ENCODE data around the gene MACO1. TPM values are rescaled to one million over a fixed set of nuclear protein-coding genes. Genes with fewer than 3 reads are reported as not detected.

The MACO1 gene
- total RNA-seq, 1 donor from 2014 or later, result 39.4 TPM

DNA sequence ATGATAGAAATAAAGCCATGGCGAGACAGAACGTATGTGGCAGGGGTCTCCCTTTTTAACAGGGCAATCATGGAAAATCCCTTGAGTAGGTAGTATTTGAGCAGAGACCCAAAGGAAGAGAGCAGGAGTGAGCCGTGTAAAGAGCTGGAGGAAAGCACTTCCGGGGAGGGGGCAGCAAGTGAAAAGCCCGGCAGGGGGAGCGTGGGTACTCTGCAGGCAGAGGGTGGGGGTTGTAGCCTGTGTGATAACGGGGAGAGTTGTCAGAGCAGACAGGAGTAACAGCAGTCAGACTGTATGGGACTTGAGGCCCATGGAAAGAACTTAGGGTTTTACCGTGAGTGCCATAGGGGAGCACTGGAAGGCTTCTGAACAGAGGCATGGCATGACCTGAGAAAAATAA, 61.6 kb downstream of the MACO1 start:
- H3K27me3 Mint-ChIP-seq (ENCODE audit: low read depth), result no peaks in the 10 kb centered on the region
- no peak for DNase-seq (ENCODE audit: low spot score)
- peak overlapping the region; percentile 0 for H3K27ac Mint-ChIP-seq (ENCODE audit: unreplicated experiment)
- TF ChIP-seq, protein P1, sequence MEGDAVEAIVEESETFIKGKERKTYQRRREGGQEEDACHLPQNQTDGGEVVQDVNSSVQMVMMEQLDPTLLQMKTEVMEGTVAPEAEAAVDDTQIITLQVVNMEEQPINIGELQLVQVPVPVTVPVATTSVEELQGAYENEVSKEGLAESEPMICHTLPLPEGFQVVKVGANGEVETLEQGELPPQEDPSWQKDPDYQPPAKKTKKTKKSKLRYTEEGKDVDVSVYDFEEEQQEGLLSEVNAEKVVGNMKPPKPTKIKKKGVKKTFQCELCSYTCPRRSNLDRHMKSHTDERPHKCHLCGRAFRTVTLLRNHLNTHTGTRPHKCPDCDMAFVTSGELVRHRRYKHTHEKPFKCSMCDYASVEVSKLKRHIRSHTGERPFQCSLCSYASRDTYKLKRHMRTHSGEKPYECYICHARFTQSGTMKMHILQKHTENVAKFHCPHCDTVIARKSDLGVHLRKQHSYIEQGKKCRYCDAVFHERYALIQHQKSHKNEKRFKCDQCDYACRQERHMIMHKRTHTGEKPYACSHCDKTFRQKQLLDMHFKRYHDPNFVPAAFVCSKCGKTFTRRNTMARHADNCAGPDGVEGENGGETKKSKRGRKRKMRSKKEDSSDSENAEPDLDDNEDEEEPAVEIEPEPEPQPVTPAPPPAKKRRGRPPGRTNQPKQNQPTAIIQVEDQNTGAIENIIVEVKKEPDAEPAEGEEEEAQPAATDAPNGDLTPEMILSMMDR (IDR thresholded peaks at IDR 0.05), result no peak
- no peaks in the 10 kb centered on the region for H3K9me3 Mint-ChIP-seq (ENCODE audit: low read depth)
- H3K4me3 Mint-ChIP-seq (ENCODE audit: unreplicated experiment), result no peak overlapping the region
- no peaks in the 10 kb centered on the region for H3K4me1 Mint-ChIP-seq (ENCODE audit: low read depth)
- H3K36me3 Mint-ChIP-seq (ENCODE audit: low read depth), result peaks cover 42% of the 10 kb centered on the region

DNA sequence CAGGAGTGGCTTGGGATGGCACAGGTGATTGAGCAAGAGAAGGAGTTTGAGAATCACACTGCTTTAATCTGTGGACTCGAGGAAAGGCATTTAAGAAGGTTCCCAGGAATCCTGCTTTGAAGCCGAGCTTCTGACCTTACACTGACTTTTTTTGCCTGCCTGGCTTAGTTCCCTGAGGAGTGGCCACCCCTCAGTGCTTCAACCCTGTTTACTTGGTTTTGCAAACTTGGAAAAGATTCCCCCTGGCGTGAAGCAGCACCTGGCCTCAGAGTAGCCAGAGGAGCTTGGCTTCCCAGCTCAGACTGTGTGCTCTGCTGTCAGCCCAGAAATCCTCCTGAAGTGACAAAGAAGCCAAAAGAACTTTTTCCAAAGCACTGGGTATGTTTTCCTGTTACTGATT, 64.3 kb downstream of the MACO1 start:
- H3K9me3 Mint-ChIP-seq (ENCODE audit: low read depth), result no peaks in the 10 kb centered on the region
- no peak for DNase-seq (ENCODE audit: low spot score)
- TF ChIP-seq, protein P1 (IDR thresholded peaks at IDR 0.05), result no peak
- H3K27me3 Mint-ChIP-seq (ENCODE audit: low read depth), result no peaks in the 10 kb centered on the region
- H3K4me3 Mint-ChIP-seq (ENCODE audit: unreplicated experiment), result no peak overlapping the region
- peaks cover 45% of the 10 kb centered on the region for H3K36me3 Mint-ChIP-seq (ENCODE audit: low read depth)
- H3K4me1 Mint-ChIP-seq (ENCODE audit: low read depth), result peaks cover 16% of the 10 kb centered on the region
- H3K27ac Mint-ChIP-seq (ENCODE audit: unreplicated experiment), result no peak overlapping the region

- peaks cover 67% of the 10 kb centered on the region for H3K4me1 Mint-ChIP-seq (ENCODE audit: low read depth)
- H3K4me3 Mint-ChIP-seq (ENCODE audit: unreplicated experiment), result no peak overlapping the region
- peaks cover 15% of the 10 kb centered on the region for H3K36me3 Mint-ChIP-seq (ENCODE audit: low read depth)
- DNase-seq (ENCODE audit: low spot score), result no peak
- no peaks in the 10 kb centered on the region for H3K27me3 Mint-ChIP-seq (ENCODE audit: low read depth)
- H3K9me3 Mint-ChIP-seq (ENCODE audit: low read depth), result no peaks in the 10 kb centered on the region
- TF ChIP-seq, protein P1 (IDR thresholded peaks at IDR 0.05), result no peak
- H3K27ac Mint-ChIP-seq (ENCODE audit: unreplicated experiment), result peak overlapping the region; percentile 66
Measured at GRCh38 chr1:25500694-25501093, 70.0 kb downstream of the MACO1 start.

GRCh38 chr1:25501235-25502058, 70.8 kb downstream of the MACO1 start:
- no peak for DNase-seq (ENCODE audit: low spot score)
- Mint-ChIP-seq H3K27me3 (ENCODE audit: low read depth) (no peaks in the 10 kb centered on the region), H3K27ac (ENCODE audit: unreplicated experiment) (peak overlapping the region; percentile 66), H3K36me3 (ENCODE audit: low read depth) (peaks cover 14% of the 10 kb centered on the region), H3K9me3 (ENCODE audit: low read depth) (no peaks in the 10 kb centered on the region), H3K4me1 (ENCODE audit: low read depth) (peaks cover 73% of the 10 kb centered on the region), H3K4me3 (ENCODE audit: unreplicated experiment) (no peak overlapping the region)
- TF ChIP-seq, protein P1 (IDR thresholded peaks at IDR 0.05), result peak; percentile 50

GRCh38 chr1:25502957-25503356, 72.3 kb downstream of the MACO1 start:
- no peaks in the 10 kb centered on the region for H3K9me3 Mint-ChIP-seq (ENCODE audit: low read depth)
- H3K27ac Mint-ChIP-seq (ENCODE audit: unreplicated experiment), result no peak overlapping the region

More at GRCh38 chr1:25502957-25503356, 72.3 kb downstream of the MACO1 start:
- H3K4me3 Mint-ChIP-seq (ENCODE audit: unreplicated experiment), result no peak overlapping the region
- no peaks in the 10 kb centered on the region for H3K27me3 Mint-ChIP-seq (ENCODE audit: low read depth)
- no peak for DNase-seq (ENCODE audit: low spot score)
- peaks cover 76% of the 10 kb centered on the region for H3K4me1 Mint-ChIP-seq (ENCODE audit: low read depth)
- H3K36me3 Mint-ChIP-seq (ENCODE audit: low read depth), result peaks cover 7% of the 10 kb centered on the region
- TF ChIP-seq, protein P1 (IDR thresholded peaks at IDR 0.05), result no peak

Data from chondrocyte (in vitro differentiated cells).